Measurements from ENCODE around the gene EPX. TPM values are rescaled to one million over a fixed set of nuclear protein-coding genes. Genes with fewer than 3 reads are reported as not detected.
A peak's percentile ranks its signal among the peaks of the same experiment; 100 is the strongest.

EPX gene
- total RNA-seq, 1 experiment from 2014 or later = 0.16 TPM

GRCh38 chr17:58224315-58224714, 31.8 kb downstream of the EPX start:
- DNase-seq (ENCODE audit: low read depth) = peak; percentile 82

GRCh38 chr17:58227733-58228132, 35.2 kb downstream of the EPX start:
- no peak for DNase-seq (ENCODE audit: low read depth)

- no peak for DNase-seq (ENCODE audit: low read depth)
Measured at GRCh38 chr17:58228679-58229078, 36.2 kb downstream of the EPX start.

GRCh38 chr17:58229384-58229783, 36.9 kb downstream of the EPX start:
- DNase-seq (ENCODE audit: low read depth) = no peak

- no peak for DNase-seq (ENCODE audit: low read depth)
Measured at GRCh38 chr17:58229881-58230280, 37.4 kb downstream of the EPX start.

- peak; percentile 30 for DNase-seq (ENCODE audit: low read depth)
Measured at GRCh38 chr17:58231641-58232040, 39.1 kb downstream of the EPX start.

GRCh38 chr17:58232707-58233156, 40.2 kb downstream of the EPX start:
- DNase-seq (ENCODE audit: low read depth) = peak; percentile 92

- no peak for DNase-seq (ENCODE audit: low read depth)
Measured at GRCh38 chr17:58233543-58233942, 41.0 kb downstream of the EPX start.

- no peak for DNase-seq (ENCODE audit: low read depth)
Measured at GRCh38 chr17:58234512-58234911, 42.0 kb downstream of the EPX start.

GRCh38 chr17:58235821-58236220, 43.3 kb downstream of the EPX start:
- no peak for DNase-seq (ENCODE audit: low read depth)

- no peak for DNase-seq (ENCODE audit: low read depth)
Measured at GRCh38 chr17:58236394-58236793, 43.9 kb downstream of the EPX start.

- DNase-seq (ENCODE audit: low read depth) = no peak
Measured at GRCh38 chr17:58238147-58238634, 45.7 kb downstream of the EPX start, which contains the start of gene LPO. Gene LPO, plus strand, starts transcription at chr17:58238584. Its CDS starts 4,396 bp downstream, at chr17:58242980.

GRCh38 chr17:58239987-58240386, 47.5 kb downstream of the EPX start:
- DNase-seq (ENCODE audit: low read depth) = no peak

- no peak for DNase-seq (ENCODE audit: low read depth)
Measured at GRCh38 chr17:58242171-58242784, 49.8 kb downstream of the EPX start.

GRCh38 chr17:58244963-58245362, 52.4 kb downstream of the EPX start:
- no peak for DNase-seq (ENCODE audit: low read depth)

- DNase-seq (ENCODE audit: low read depth) = no peak
Measured at GRCh38 chr17:58245428-58246103, 53.0 kb downstream of the EPX start.

GRCh38 chr17:58246104-58246740, 53.7 kb downstream of the EPX start:
- no peak for DNase-seq (ENCODE audit: low read depth)

GRCh38 chr17:58246781-58247180, 54.3 kb downstream of the EPX start:
- no peak for DNase-seq (ENCODE audit: low read depth)

GRCh38 chr17:58247511-58248363, 55.2 kb downstream of the EPX start:
- no peak for DNase-seq (ENCODE audit: low read depth)

GRCh38 chr17:58248955-58249269, 56.4 kb downstream of the EPX start:
- DNase-seq (ENCODE audit: low read depth) = no peak

- DNase-seq (ENCODE audit: low read depth) = peak; percentile 30
Measured at GRCh38 chr17:58249270-58250133, 57.0 kb downstream of the EPX start.

Measured in HT1080 (cell line).